Neural crest cell (in vitro differentiated cells): Measurements from ENCODE around the gene ME3. TPM values are rescaled to one million over a fixed set of nuclear protein-coding genes. Genes with fewer than 3 reads are reported as not detected.

Source experiments
- DNase-seq: peaks from one replicate; pipeline ENCODE4 v3.0.0; 2021; ENCODE audit warnings: low read depth, mixed read lengths, low spot score
- H3K27ac Mint-ChIP-seq: one replicate; pipeline ENCODE4 v1.8.0; 2021; ENCODE audit warnings: mild to moderate bottlenecking, mixed read lengths; ENCODE audit not compliant: unreplicated experiment
- H3K27me3 Mint-ChIP-seq: 2 replicates; pipeline ENCODE4 v1.8.0; 2021; ENCODE audit warnings: low read depth, mild to moderate bottlenecking, mixed read lengths
- H3K36me3 Mint-ChIP-seq: 2 replicates; pipeline ENCODE4 v1.8.0; 2021; ENCODE audit warnings: low read depth, mild to moderate bottlenecking, mixed read lengths
- H3K4me1 Mint-ChIP-seq: 2 replicates; pipeline ENCODE4 v1.8.0; 2021; ENCODE audit warnings: mixed read lengths
- H3K4me3 Mint-ChIP-seq: one replicate; pipeline ENCODE4 v1.8.0; 2021; ENCODE audit warnings: mild to moderate bottlenecking, mixed read lengths
- H3K9me3 Mint-ChIP-seq: 2 replicates; pipeline ENCODE4 v1.8.0; 2021; ENCODE audit warnings: mixed read lengths
- CTCF ChIP-seq: fragments of 200-600 bp; sonication (generic); conservative IDR thresholded peaks from 2 replicates; pipeline ENCODE4 v1.5.0; 2021; ENCODE audit warnings: antibody characterized with exemption, mild to moderate bottlenecking
- total RNA-seq: library from RNA; stranded (reverse); gene quantifications from 2 replicates; pipeline ENCODE4 v1.2.1, GENCODE V29; 2021

Gene ME3
- total RNA-seq, 1 donor from 2014 or later: 18.9 TPM

DNA sequence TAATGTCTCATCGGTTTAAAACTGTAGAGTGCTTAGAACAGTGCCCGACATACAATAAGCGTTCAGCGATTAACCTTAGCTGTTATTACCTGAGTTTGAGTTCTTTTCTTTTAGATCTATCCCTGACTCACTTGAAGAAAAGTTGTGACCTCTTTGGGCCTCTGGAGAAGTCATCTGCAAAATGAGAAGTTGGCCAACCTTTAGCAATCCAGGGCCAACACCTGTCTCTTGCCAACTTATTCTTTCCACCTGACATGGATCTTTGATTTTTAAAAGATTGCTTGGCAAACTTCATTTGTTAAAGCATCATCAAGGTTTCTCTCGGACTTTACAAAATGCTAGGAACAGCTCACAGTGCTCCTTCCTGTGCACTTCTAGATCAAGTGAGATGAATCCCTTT lies 208.5 kb downstream of the ME3 start:
- H3K27me3 Mint-ChIP-seq: no peaks in the 10 kb centered on the region
- TF ChIP-seq CTCF: no peak
- H3K9me3 Mint-ChIP-seq: peaks cover 4% of the 10 kb centered on the region
- DNase-seq: no peak
- H3K27ac Mint-ChIP-seq: no peak overlapping the region
- H3K4me3 Mint-ChIP-seq: no peak overlapping the region
- H3K36me3 Mint-ChIP-seq: peaks cover 9% of the 10 kb centered on the region
- H3K4me1 Mint-ChIP-seq: peaks cover 20% of the 10 kb centered on the region

DNA sequence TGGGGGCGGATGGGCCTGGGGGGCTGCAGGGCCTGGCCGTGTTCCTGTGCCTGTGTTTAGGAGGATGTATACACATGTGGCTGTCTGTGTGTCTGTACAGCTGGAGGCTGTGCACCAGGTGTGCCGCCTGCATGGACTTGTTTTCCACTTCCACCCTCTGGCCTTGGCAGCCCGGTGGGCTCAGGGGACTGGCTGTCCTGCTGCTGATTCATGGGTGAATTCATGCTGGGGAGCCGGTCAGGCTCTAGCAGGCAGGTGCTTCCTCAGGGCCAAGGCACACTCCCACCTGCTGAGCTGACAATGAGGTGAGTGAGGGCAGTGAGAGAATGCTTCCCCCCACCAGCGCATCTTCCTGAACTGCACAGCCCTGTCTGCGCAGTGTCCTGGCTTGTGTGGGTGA lies 209.3 kb downstream of the ME3 start:
- Mint-ChIP-seq H3K36me3 (peaks cover 7% of the 10 kb centered on the region), H3K4me1 (peaks cover 18% of the 10 kb centered on the region), H3K4me3 (no peak overlapping the region), H3K27me3 (no peaks in the 10 kb centered on the region), H3K9me3 (peaks cover 2% of the 10 kb centered on the region), H3K27ac (no peak overlapping the region)
- no peak for DNase-seq
- no peak for TF ChIP-seq CTCF

GRCh38 chr11:86461892-86462291 lies 210.5 kb downstream of the ME3 start:
- Mint-ChIP-seq H3K4me3 (no peak overlapping the region), H3K9me3 (no peaks in the 10 kb centered on the region), H3K4me1 (peaks cover 15% of the 10 kb centered on the region), H3K27me3 (no peaks in the 10 kb centered on the region), H3K27ac (no peak overlapping the region), H3K36me3 (peaks cover 5% of the 10 kb centered on the region)
- no peak for TF ChIP-seq CTCF
- no peak for DNase-seq

DNA sequence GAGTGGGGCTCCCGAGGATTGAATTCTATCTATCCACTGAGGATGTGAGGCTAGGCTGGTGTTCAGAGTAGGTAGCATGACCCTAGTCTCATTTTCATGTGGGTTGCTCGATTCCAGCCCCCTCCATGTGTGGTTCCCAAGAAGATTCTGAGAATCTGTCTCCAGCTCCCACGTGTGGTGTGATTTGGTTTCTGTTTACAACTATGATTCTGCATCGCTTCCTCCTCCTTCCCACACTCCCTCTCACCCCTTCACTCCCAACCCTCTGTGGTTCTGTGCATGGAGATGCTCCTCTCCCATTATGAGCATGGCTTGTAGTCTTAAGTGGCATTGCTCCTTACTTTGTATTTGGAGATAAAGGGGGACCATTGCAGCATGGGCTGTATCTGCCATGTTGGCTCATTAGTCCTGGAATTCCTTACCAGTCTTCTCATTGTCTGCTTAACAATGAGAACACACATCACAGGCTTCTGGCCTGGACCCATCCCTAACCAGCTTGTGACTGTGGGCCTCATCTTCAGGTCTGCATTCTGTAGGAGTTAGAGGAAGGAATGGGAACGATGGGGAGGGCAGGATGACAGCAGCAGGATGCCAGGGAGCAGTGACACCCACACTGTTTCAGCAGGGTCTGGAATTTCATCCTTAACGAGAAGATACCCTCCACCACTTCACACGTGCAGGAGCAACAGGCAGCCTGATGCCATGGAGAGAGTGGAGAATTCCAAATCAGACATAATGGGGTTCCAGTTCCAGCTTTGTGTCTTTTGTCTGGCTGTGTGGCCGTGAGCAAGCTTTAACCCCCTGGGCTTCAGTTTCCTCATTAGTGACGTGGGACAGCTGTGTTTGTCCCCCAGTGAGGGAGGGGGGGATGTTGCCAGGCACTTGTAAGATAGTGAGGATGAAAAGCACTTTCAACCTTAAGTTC lies 211.7 kb downstream of the ME3 start:
- Mint-ChIP-seq H3K9me3 (no peaks in the 10 kb centered on the region), H3K27me3 (no peaks in the 10 kb centered on the region), H3K4me1 (peaks cover 25% of the 10 kb centered on the region), H3K36me3 (peaks cover 5% of the 10 kb centered on the region), H3K4me3 (no peak overlapping the region), H3K27ac (peak overlapping the region; percentile 11)
- no peak for DNase-seq
- TF ChIP-seq CTCF: no peak

GRCh38 chr11:86459682-86460460 lies 212.5 kb downstream of the ME3 start:
- peaks cover 3% of the 10 kb centered on the region for H3K36me3 Mint-ChIP-seq
- H3K4me1 Mint-ChIP-seq: peaks cover 25% of the 10 kb centered on the region
- TF ChIP-seq CTCF: no peak
- H3K4me3 Mint-ChIP-seq: no peak overlapping the region
- no peaks in the 10 kb centered on the region for H3K9me3 Mint-ChIP-seq
- no peak overlapping the region for H3K27ac Mint-ChIP-seq
- DNase-seq: no peak
- no peaks in the 10 kb centered on the region for H3K27me3 Mint-ChIP-seq
